Lower lobe of right lung (tissue), 2 donors: ENCODE measurements around the gene SHE. TPM values are rescaled to one million over a fixed set of nuclear protein-coding genes. Genes with fewer than 3 reads are reported as not detected.

Experiments
- ATAC-seq, 2 donors: fragments of 200-7000 bp; cut with Tn5 transposase; one replicate each; pipeline ENCODE4 v1.9.1; 2020 to 2022; ENCODE audit warnings: mild to moderate bottlenecking in 2 of 2, moderate library complexity in 2 of 2
- DNase-seq: peaks from one replicate; pipeline ENCODE4 v3.0.0-alpha.2; 2020
- H3K27ac ChIP-seq: fragments of 200-600 bp; one replicate; pipeline ENCODE4 v1.8.0; 2022
- H3K27me3 ChIP-seq: fragments of 200-600 bp; one replicate; pipeline ENCODE4 v1.8.0; 2022; ENCODE audit warnings: low read depth
- H3K36me3 ChIP-seq: fragments of 200-600 bp; one replicate; pipeline ENCODE4 v1.8.0; 2022; ENCODE audit warnings: mild to moderate bottlenecking
- H3K4me1 ChIP-seq: fragments of 200-600 bp; one replicate; pipeline ENCODE4 v1.8.0; 2022
- H3K4me3 ChIP-seq: fragments of 200-600 bp; one replicate; pipeline ENCODE4 v1.8.0; 2022; ENCODE audit warnings: mild to moderate bottlenecking
- H3K9me3 ChIP-seq: fragments of 200-600 bp; one replicate; pipeline ENCODE4 v1.8.0; 2022
- intact Hi-C: fragments of 100-400 bp; cut with DNase I; formaldehyde crosslinking; loops from one replicate; pipeline ENCODE4 v1.11.0; 2022
- total RNA-seq: library from RNA; stranded (reverse); fragmentation: NEBNext Ultra II Directional; extraction: Animal tissue kit (Norgen Biotek cat#: 25700); gene quantifications from one replicate; pipeline ENCODE4 v1.2.1, GENCODE V29; 2021
- TF ChIP-seq, protein P1 (sequence below): fragments of 200-600 bp; IDR thresholded peaks from one replicate; pipeline ENCODE4 v1.8.0; 2022; ENCODE audit warnings: antibody characterized with exemption, mild to moderate bottlenecking
- donor health status: DM: no; HTN: yes; CAD: no; lungs with severe emphysema.

SHE gene
- total RNA-seq, 1 donor from 2014 or later, result 40.1 TPM

DNA sequence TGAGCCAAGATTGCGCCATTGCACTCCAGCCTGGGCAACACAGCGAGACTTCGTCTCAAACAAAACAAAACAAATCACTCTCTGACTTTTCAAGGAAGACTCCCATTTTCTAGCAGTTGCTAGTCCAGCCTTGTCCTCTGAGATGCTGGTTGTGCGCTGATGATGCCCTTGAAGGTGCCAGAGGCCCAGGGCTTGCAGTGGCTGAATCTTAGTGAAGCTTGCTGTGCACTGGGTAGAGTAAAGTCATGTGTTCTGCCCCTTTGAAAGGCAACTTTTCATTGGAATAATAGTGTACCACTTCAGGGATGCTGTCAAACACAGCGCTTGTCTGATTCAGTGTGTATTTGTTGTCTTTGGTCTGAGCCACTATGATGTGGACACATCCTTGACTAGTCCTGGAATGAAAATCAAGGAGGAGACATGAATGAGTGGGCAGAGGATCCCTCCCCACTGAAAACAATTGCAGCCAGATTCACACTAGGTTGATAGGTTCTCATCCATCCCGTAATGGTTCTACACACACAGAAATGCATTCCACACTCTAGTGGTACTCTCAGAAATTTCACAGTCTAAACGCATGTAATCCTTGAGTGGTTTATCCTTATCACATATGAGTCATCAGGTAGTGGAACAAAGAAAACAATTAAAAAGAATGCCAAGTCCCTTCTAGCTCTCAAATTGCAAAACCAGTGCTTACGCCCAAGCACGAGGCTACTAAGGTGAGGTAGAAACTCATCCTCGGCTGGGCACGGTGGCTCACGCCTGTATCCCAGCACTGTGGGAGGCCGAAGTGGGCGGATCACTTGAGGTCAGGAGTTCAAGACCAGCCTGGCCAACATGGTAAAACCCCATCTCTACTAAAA, 18.0 kb downstream of the SHE start:
- peak overlapping the region; percentile 69 for H3K27ac ChIP-seq
- TF ChIP-seq, protein P1, sequence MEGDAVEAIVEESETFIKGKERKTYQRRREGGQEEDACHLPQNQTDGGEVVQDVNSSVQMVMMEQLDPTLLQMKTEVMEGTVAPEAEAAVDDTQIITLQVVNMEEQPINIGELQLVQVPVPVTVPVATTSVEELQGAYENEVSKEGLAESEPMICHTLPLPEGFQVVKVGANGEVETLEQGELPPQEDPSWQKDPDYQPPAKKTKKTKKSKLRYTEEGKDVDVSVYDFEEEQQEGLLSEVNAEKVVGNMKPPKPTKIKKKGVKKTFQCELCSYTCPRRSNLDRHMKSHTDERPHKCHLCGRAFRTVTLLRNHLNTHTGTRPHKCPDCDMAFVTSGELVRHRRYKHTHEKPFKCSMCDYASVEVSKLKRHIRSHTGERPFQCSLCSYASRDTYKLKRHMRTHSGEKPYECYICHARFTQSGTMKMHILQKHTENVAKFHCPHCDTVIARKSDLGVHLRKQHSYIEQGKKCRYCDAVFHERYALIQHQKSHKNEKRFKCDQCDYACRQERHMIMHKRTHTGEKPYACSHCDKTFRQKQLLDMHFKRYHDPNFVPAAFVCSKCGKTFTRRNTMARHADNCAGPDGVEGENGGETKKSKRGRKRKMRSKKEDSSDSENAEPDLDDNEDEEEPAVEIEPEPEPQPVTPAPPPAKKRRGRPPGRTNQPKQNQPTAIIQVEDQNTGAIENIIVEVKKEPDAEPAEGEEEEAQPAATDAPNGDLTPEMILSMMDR, result no peak
- DNase-seq, result peak; percentile 77

DNA sequence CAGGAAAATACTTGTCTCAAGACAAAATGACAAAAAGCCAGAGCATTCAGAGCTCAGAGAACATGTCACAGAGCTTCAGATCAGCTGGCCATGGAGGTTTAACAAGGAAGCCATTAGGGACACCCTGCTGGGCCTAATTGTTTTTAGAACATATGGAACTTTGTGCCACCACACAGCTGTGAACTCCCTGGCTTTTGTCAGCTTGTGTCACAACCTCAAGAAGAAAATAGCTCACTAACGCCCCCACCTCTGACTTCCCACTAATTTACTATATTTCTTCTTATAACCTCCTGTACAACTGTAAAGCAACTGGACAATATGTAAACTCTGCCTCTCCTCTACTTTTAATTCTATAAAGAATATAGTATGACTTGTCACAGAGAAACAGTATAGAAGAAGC, 21.2 kb downstream of the SHE start:
- no peak overlapping the region for H3K4me3 ChIP-seq
- ATAC-seq (no peak), DNase-seq (no peak)
- H3K9me3 ChIP-seq, result no peaks in the 10 kb centered on the region
- TF ChIP-seq, protein P1, result no peak
- peaks cover 18% of the 10 kb centered on the region for H3K36me3 ChIP-seq
- peak overlapping the region; percentile 25 for H3K27ac ChIP-seq
- H3K27me3 ChIP-seq, result no peaks in the 10 kb centered on the region
- intact Hi-C loops, result no loop called here
- peaks cover 50% of the 10 kb centered on the region for H3K4me1 ChIP-seq

More for the DNA sequence above, 18.0 kb downstream of the SHE start:
- intact Hi-C loops, result no loop called here
- Histone ChIP-seq H3K4me1 (peaks cover 54% of the 10 kb centered on the region), H3K36me3 (peaks cover 44% of the 10 kb centered on the region), H3K4me3 (no peak overlapping the region), H3K9me3 (no peaks in the 10 kb centered on the region), H3K27me3 (no peaks in the 10 kb centered on the region)
- ATAC-seq, result peak; percentile 91 to 92

DNA sequence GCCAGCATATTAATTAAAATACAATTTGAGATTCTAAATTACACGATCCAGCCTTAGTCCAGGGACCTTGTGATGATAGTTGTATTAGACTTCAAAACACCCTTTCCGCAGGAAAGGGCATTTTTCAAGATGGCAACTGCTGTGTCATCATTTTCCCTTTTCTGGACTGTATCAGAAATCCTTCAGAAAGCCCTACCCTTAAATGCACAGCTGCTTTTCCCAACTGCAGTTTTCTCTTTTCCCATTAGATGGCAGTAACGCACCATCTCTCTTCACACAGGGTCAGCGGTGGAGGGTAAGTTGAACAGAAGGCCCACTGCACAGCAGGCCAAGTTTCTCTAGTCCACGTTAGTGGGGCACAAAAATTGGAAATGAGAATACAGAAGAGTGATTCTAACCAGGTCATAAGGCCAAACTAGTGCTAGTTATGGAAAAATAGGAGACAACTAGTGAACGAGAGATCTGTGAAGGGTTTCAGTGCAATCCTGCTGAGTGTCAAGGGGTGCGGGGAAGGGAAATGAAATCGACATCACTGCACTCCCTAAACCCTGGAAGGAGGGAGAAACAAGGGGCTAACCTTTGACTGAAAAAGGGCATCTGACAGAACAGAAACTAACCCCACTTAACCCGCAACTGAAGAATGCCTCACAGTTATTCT, 22.3 kb downstream of the SHE start:
- Histone ChIP-seq H3K4me3 (no peak overlapping the region), H3K27me3 (no peaks in the 10 kb centered on the region), H3K27ac (peak overlapping the region; percentile 25), H3K36me3 (peaks cover 13% of the 10 kb centered on the region), H3K9me3 (no peaks in the 10 kb centered on the region), H3K4me1 (peaks cover 43% of the 10 kb centered on the region)
- ATAC-seq, result peak; percentile 78 to 88
- no peak for DNase-seq
- TF ChIP-seq, protein P1, result peak; percentile 94
- intact Hi-C loops, result no loop called here

DNA sequence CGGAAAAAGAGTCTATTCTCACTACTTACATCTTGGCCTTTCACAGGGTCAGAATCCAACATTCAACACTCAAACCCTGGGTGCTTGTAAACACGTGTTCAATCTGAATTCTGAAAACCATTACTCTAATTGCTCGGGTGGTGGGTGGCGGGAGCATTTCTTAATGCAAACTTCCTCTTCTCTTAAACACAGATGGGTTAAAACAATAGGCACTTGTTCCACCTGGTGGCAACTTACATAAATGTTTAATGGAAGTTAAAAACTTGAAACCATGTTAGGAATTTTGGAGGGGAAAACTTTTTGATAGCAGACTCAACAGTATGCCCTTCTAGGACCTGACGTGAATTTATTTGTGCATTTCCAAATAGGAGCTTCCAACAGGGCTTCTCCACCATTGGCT, 23.6 kb downstream of the SHE start:
- H3K4me3 ChIP-seq, result no peak overlapping the region
- DNase-seq, result no peak
- H3K27me3 ChIP-seq, result no peaks in the 10 kb centered on the region
- TF ChIP-seq, protein P1, result peak; percentile 15
- peaks cover 47% of the 10 kb centered on the region for H3K4me1 ChIP-seq
- ATAC-seq, result peak in 1 of 2 donors; percentile 46
- intact Hi-C loops, result no loop called here
- H3K36me3 ChIP-seq, result peaks cover 8% of the 10 kb centered on the region
- H3K9me3 ChIP-seq, result no peaks in the 10 kb centered on the region
- no peak overlapping the region for H3K27ac ChIP-seq

GRCh38 chr1:154478013-154478412, 24.2 kb downstream of the SHE start:
- ATAC-seq (no peak), DNase-seq (no peak)
- intact Hi-C loops, result no loop called here
- TF ChIP-seq, protein P1, result no peak
- Histone ChIP-seq H3K36me3 (peaks cover 2% of the 10 kb centered on the region), H3K27me3 (no peaks in the 10 kb centered on the region), H3K4me3 (no peak overlapping the region), H3K4me1 (peaks cover 46% of the 10 kb centered on the region), H3K9me3 (no peaks in the 10 kb centered on the region), H3K27ac (no peak overlapping the region)
